ENCODE measurements around the gene SEC24A.
"Not testable (repeated sequence)": the region's sequence is repeated elsewhere in the genome, so short reads cannot be mapped to it uniquely, and the experiment has no call there.

Gene SEC24A

GRCh38 chr5:134673546-134673945 lies 25.0 kb downstream of the SEC24A start:
- not testable (repeated sequence) for H3K27ac Mint-ChIP-seq; H3K9me3 Mint-ChIP-seq; H3K4me3 Mint-ChIP-seq; DNase-seq; H3K27me3 Mint-ChIP-seq; ATAC-seq (replicated peaks); H3K4me1 Mint-ChIP-seq
- peaks cover 5 to 11% of the 10 kb centered on the region in 2 donors for H3K36me3 Mint-ChIP-seq

GRCh38 chr5:134677357-134677756 lies 28.8 kb downstream of the SEC24A start:
- H3K36me3 Mint-ChIP-seq; DNase-seq; H3K4me1 Mint-ChIP-seq; ATAC-seq (replicated peaks); H3K9me3 Mint-ChIP-seq; H3K27me3 Mint-ChIP-seq; H3K4me3 Mint-ChIP-seq: not testable (repeated sequence)
- peak overlapping the region; percentile 14 for H3K27ac Mint-ChIP-seq

GRCh38 chr5:134690144-134690543 lies 41.6 kb downstream of the SEC24A start:
- not testable (repeated sequence) for DNase-seq; H3K27me3 Mint-ChIP-seq; H3K27ac Mint-ChIP-seq; ATAC-seq (replicated peaks); H3K4me3 Mint-ChIP-seq; H3K9me3 Mint-ChIP-seq
- peaks cover 29 to 47% of the 10 kb centered on the region in 2 donors for H3K36me3 Mint-ChIP-seq
- peaks cover 0 to 13% of the 10 kb centered on the region in 2 donors for H3K4me1 Mint-ChIP-seq

GRCh38 chr5:134692722-134693121 lies 44.1 kb downstream of the SEC24A start:
- H3K36me3 Mint-ChIP-seq: peaks cover 20 to 35% of the 10 kb centered on the region in 2 donors
- H3K4me1 Mint-ChIP-seq: no peaks in the 10 kb centered on the region
- H3K4me3 Mint-ChIP-seq: no peak overlapping the region
- no peak overlapping the region for H3K27ac Mint-ChIP-seq
- ATAC-seq (replicated peaks) (no peak), DNase-seq (no peak)
- H3K27me3 Mint-ChIP-seq: no peaks in the 10 kb centered on the region
- no peaks in the 10 kb centered on the region for H3K9me3 Mint-ChIP-seq

- Mint-ChIP-seq H3K36me3 (peaks cover 22 to 26% of the 10 kb centered on the region in 2 donors), H3K27me3 (no peaks in the 10 kb centered on the region), H3K9me3 (no peaks in the 10 kb centered on the region), H3K4me3 (no peak overlapping the region), H3K27ac (no peak overlapping the region), H3K4me1 (no peaks in the 10 kb centered on the region)
- DNase-seq (no peak), ATAC-seq (replicated peaks) (no peak)
These were observed 59.7 kb downstream of the SEC24A start for GRCh38 chr5:134708301-134708700.

- Mint-ChIP-seq H3K27me3 (no peaks in the 10 kb centered on the region), H3K36me3 (peaks cover 28 to 39% of the 10 kb centered on the region in 2 donors), H3K9me3 (no peaks in the 10 kb centered on the region), H3K27ac (no peak overlapping the region), H3K4me1 (no peaks in the 10 kb centered on the region), H3K4me3 (no peak overlapping the region)
- ATAC-seq (replicated peaks): no peak
- DNase-seq: no peak
These were observed 65.5 kb downstream of the SEC24A start for GRCh38 chr5:134714120-134714519.

- peaks cover 28 to 37% of the 10 kb centered on the region in 2 donors for H3K36me3 Mint-ChIP-seq
- no peak for DNase-seq
- H3K4me3 Mint-ChIP-seq: no peak overlapping the region
- H3K4me1 Mint-ChIP-seq: no peaks in the 10 kb centered on the region
- no peaks in the 10 kb centered on the region for H3K27me3 Mint-ChIP-seq
- no peaks in the 10 kb centered on the region for H3K9me3 Mint-ChIP-seq
- no peak for ATAC-seq (replicated peaks)
- no peak overlapping the region for H3K27ac Mint-ChIP-seq
These were observed 66.0 kb downstream of the SEC24A start for GRCh38 chr5:134714541-134714940.

- not testable (repeated sequence) for H3K4me1 Mint-ChIP-seq
These were observed 66.9 kb downstream of the SEC24A start for GRCh38 chr5:134715466-134715865.

GRCh38 chr5:134724872-134725271 lies 76.3 kb downstream of the SEC24A start:
- Mint-ChIP-seq H3K4me1 (no peaks in the 10 kb centered on the region), H3K36me3 (peaks cover 4 to 16% of the 10 kb centered on the region in 2 donors), H3K27me3 (no peaks in the 10 kb centered on the region), H3K9me3 (no peaks in the 10 kb centered on the region), H3K4me3 (no peak overlapping the region), H3K27ac (no peak overlapping the region)
- DNase-seq (no peak), ATAC-seq (replicated peaks) (no peak)

More at GRCh38 chr5:134715466-134715865, 66.9 kb downstream of the SEC24A start:
- not testable (repeated sequence) for H3K27ac Mint-ChIP-seq; ATAC-seq (replicated peaks); DNase-seq; H3K4me3 Mint-ChIP-seq; H3K27me3 Mint-ChIP-seq; H3K9me3 Mint-ChIP-seq
- peaks cover 22 to 32% of the 10 kb centered on the region in 2 donors for H3K36me3 Mint-ChIP-seq

GRCh38 chr5:134732819-134733218 lies 84.2 kb downstream of the SEC24A start:
- Mint-ChIP-seq H3K4me3 (no peak overlapping the region), H3K4me1 (no peaks in the 10 kb centered on the region), H3K27me3 (no peaks in the 10 kb centered on the region), H3K36me3 (no peaks in the 10 kb centered on the region), H3K27ac (no peak overlapping the region), H3K9me3 (no peaks in the 10 kb centered on the region)
- ATAC-seq (replicated peaks) (no peak), DNase-seq (no peak)

GRCh38 chr5:134735243-134735642 lies 86.7 kb downstream of the SEC24A start:
- Mint-ChIP-seq H3K9me3 (no peaks in the 10 kb centered on the region), H3K4me1 (peaks cover 11 to 14% of the 10 kb centered on the region in 2 donors), H3K4me3 (no peak overlapping the region), H3K27ac (no peak overlapping the region), H3K27me3 (no peaks in the 10 kb centered on the region), H3K36me3 (no peaks in the 10 kb centered on the region)
- DNase-seq: no peak
- ATAC-seq (replicated peaks): no peak

GRCh38 chr5:134736173-134736812 lies 87.7 kb downstream of the SEC24A start:
- Mint-ChIP-seq H3K27me3 (no peaks in the 10 kb centered on the region), H3K27ac (no peak overlapping the region), H3K36me3 (peaks cover 2 to 4% of the 10 kb centered on the region in 2 donors), H3K4me1 (peaks cover 15 to 19% of the 10 kb centered on the region in 2 donors), H3K9me3 (no peaks in the 10 kb centered on the region), H3K4me3 (no peak overlapping the region)
- no peak for DNase-seq
- no peak for ATAC-seq (replicated peaks)

- Mint-ChIP-seq H3K27ac (peak within 1 kb of the TSS; percentile 98), H3K4me3 (peak within 1 kb of the TSS; percentile 90 to 99), H3K4me1 (peaks cover 17 to 19% of the 10 kb centered on the region in 2 donors), H3K27me3 (no peaks in the 10 kb centered on the region), H3K36me3 (peaks cover 2 to 4% of the 10 kb centered on the region in 2 donors), H3K9me3 (no peaks in the 10 kb centered on the region)
- peak; percentile 97 for DNase-seq
- peak; percentile 97 to 98 for ATAC-seq (replicated peaks)
These were observed 89.8 kb downstream of the SEC24A start, which contains the start of gene CAMLG for GRCh38 chr5:134738133-134738962. Gene CAMLG, plus strand, starts transcription at chr5:134738548. Its CDS starts 73 bp downstream, at chr5:134738621.

GRCh38 chr5:134738963-134739661 lies 90.5 kb downstream of the SEC24A start:
- Mint-ChIP-seq H3K4me3 (peak overlapping the region; percentile 90 to 99), H3K27ac (peak overlapping the region; percentile 98), H3K27me3 (no peaks in the 10 kb centered on the region), H3K36me3 (peaks cover 2 to 4% of the 10 kb centered on the region in 2 donors), H3K9me3 (no peaks in the 10 kb centered on the region), H3K4me1 (peaks cover 17 to 19% of the 10 kb centered on the region in 2 donors)
- ATAC-seq (replicated peaks) (peak; percentile 46 to 59), DNase-seq (peak; percentile 17)
